Measurements from ENCODE around the gene HELZ2.
"Not testable (repeated sequence)": the region's sequence is repeated elsewhere in the genome, so short reads cannot be mapped to it uniquely, and the experiment has no call there.

HELZ2 gene

GRCh38 chr20:63578224-63579016, 4.4 kb upstream of the HELZ2 start:
- no peaks in the 10 kb centered on the region for H3K36me3 ChIP-seq (ENCODE audit: control insufficient read depth in 2 of 2, insufficient read depth in 2 of 2, low read length in 2 of 2)
- H3K4me3 ChIP-seq (ENCODE audit: low read length in 2 of 2): no peak overlapping the region
- no peak overlapping the region for H3K27ac ChIP-seq (ENCODE audit: low read depth in 2 of 2, low read length in 2 of 2)
- no peaks in the 10 kb centered on the region for H3K9me3 ChIP-seq (ENCODE audit: control insufficient read depth in 2 of 2, low read length in 2 of 2)
- peaks cover 7 to 10% of the 10 kb centered on the region in 2 donors for H3K27me3 ChIP-seq (ENCODE audit: control insufficient read depth in 2 of 2, insufficient read depth in 2 of 2, low read length in 2 of 2)
- no peak overlapping the region for H3K9ac ChIP-seq (ENCODE audit: low read depth in 1 of 2, low read length in 2 of 2)
- peaks cover 2 to 6% of the 10 kb centered on the region in 2 donors for H3K4me1 ChIP-seq (ENCODE audit: control insufficient read depth in 2 of 2, insufficient read depth in 2 of 2, low read length in 2 of 2)

DNA sequence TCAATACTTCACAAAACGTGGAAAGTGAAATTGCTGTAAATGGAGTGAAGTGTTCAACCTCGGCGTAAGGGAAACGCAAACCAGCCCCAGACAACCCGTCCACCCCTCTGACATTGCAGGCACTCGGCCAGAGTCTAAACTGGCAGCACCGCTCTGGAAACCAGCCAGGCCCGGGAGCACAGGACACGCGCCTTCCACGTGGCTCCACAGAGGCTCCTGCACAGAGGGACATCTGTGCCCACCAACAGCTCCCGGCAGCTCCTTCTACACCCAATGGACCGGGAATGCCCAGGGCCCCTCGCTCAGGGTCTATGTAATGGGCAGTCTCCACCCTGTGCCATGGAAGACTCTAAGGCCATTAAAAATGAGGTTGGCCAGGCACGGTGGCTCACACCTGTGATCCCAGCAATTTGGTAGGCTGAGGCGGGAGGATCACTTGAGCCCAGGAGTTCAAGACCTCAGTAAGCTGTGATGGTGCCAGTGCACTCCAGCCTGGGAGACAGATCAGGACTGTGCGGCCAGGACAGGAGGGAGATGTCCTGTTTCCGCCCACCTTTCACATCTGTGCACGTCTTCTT, 3.4 kb upstream of the HELZ2 start:
- Histone ChIP-seq H3K9ac (ENCODE audit: low read depth in 1 of 2, low read length in 2 of 2) (no peak overlapping the region), H3K9me3 (ENCODE audit: control insufficient read depth in 2 of 2, low read length in 2 of 2) (no peaks in the 10 kb centered on the region), H3K36me3 (ENCODE audit: control insufficient read depth in 2 of 2, insufficient read depth in 2 of 2, low read length in 2 of 2) (no peaks in the 10 kb centered on the region), H3K27me3 (ENCODE audit: control insufficient read depth in 2 of 2, insufficient read depth in 2 of 2, low read length in 2 of 2) (peaks cover 7 to 10% of the 10 kb centered on the region in 2 donors), H3K27ac (ENCODE audit: low read depth in 2 of 2, low read length in 2 of 2) (no peak overlapping the region), H3K4me1 (ENCODE audit: control insufficient read depth in 2 of 2, insufficient read depth in 2 of 2, low read length in 2 of 2) (peaks cover 6 to 10% of the 10 kb centered on the region in 2 donors), H3K4me3 (ENCODE audit: low read length in 2 of 2) (no peak overlapping the region)

DNA sequence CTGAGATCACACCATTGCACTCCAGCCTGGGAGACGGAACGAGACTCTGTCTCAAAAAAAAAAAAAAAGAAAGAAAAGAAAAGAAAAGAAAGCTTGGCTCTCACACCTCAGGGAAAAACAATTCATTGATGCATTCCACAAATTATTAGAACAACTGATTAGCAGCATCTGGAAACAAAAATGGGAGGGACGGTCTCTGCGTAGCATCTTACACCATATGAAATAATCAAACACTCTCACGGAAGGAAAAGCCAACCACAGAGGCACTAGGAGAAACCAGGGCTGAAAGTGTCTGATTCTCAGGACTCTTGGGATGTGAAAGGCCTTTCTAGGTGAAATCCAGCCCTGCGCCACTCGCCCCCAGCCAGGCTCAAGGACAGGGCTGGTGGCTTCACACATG, 2.3 kb upstream of the HELZ2 start:
- no peak overlapping the region for H3K27ac ChIP-seq (ENCODE audit: low read depth in 2 of 2, low read length in 2 of 2)
- H3K9ac ChIP-seq (ENCODE audit: low read depth in 1 of 2, low read length in 2 of 2): no peak overlapping the region
- no peak overlapping the region for H3K4me3 ChIP-seq (ENCODE audit: low read length in 2 of 2)
- H3K36me3 ChIP-seq (ENCODE audit: control insufficient read depth in 2 of 2, insufficient read depth in 2 of 2, low read length in 2 of 2): no peaks in the 10 kb centered on the region
- no peaks in the 10 kb centered on the region for H3K9me3 ChIP-seq (ENCODE audit: control insufficient read depth in 2 of 2, low read length in 2 of 2)
- peaks cover 7 to 10% of the 10 kb centered on the region in 2 donors for H3K27me3 ChIP-seq (ENCODE audit: control insufficient read depth in 2 of 2, insufficient read depth in 2 of 2, low read length in 2 of 2)
- peaks cover 6 to 10% of the 10 kb centered on the region in 2 donors for H3K4me1 ChIP-seq (ENCODE audit: control insufficient read depth in 2 of 2, insufficient read depth in 2 of 2, low read length in 2 of 2)

DNA sequence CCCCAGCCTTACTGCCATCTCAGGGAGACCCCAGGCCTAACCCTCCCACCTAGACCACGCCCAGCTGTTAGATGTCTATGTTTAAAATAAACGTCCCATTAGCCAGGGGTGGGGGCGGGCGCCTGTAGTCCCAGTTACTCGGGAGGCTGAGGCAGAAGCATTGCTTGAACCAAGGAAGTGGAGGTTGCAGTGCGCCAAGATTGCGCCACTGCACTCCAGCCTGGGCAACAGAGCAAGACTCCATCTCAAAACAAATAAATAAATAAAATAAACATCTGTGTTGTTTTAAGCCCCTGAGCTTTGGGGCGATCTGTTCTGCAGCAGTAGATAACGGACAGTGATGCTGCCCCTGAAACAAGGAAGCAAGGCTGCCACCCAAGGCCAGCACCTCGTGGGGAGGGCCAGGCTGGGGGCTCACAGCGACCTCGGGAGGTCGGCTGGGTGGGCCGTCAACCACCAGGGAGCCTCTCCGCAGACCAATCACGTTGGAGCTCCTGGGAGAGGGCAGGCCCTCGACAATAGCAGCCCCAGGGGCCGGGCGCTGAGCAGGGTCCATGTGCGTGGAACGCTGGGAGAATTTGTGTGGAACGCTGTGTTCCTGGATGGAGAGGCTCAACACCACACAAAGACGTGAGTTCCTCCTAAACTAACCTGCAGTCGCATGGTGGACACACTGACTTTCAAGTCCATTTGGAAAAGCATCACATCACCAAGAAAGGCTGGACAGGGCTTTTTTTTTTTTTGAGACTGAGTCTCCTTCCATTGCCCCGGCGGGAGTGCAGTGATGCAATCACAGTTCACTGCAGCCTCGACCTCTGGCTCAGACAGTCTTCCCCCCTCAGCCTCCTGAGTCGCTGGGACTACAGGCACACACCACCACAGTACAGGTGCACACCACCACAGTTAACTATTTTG, 1.0 kb upstream of the HELZ2 start:
- H3K27me3 ChIP-seq (ENCODE audit: control insufficient read depth in 2 of 2, insufficient read depth in 2 of 2, low read length in 2 of 2): peaks cover 5 to 10% of the 10 kb centered on the region in 2 donors
- H3K4me3 ChIP-seq (ENCODE audit: low read length in 2 of 2): no peak overlapping the region
- no peaks in the 10 kb centered on the region for H3K9me3 ChIP-seq (ENCODE audit: control insufficient read depth in 2 of 2, low read length in 2 of 2)
- H3K4me1 ChIP-seq (ENCODE audit: control insufficient read depth in 2 of 2, insufficient read depth in 2 of 2, low read length in 2 of 2): peaks cover 6 to 10% of the 10 kb centered on the region in 2 donors
- H3K27ac ChIP-seq (ENCODE audit: low read depth in 2 of 2, low read length in 2 of 2): no peak overlapping the region
- H3K9ac ChIP-seq (ENCODE audit: low read depth in 1 of 2, low read length in 2 of 2): peak overlapping the region in 1 of 2 donors; percentile 88
- no peaks in the 10 kb centered on the region for H3K36me3 ChIP-seq (ENCODE audit: control insufficient read depth in 2 of 2, insufficient read depth in 2 of 2, low read length in 2 of 2)

DNA sequence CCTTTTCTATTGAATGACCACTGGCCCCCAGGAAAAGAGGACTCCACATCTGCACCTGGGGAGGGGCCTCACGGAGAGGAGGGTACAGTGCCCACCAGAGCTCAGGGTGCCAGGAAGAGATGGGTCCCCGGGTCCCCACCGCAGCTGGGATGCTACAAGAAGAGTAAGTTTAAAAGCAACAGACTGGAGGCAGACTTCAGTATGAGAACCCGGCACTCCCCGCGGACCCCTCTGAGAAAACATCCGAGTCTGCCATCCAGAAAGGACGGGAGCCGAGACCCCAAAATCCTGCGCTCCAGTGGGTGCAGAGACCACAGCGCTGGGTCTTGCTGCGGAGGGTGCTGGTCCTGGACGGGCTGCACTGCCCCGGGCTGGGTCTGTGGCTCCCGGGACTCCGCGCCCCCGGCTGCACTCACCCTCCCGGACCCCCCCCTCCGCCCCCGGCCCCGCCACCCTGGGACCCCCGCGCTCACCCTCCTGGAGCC, 350 bp downstream of the HELZ2 start:
- peak overlapping the region; percentile 85 to 89 for H3K4me3 ChIP-seq (ENCODE audit: low read length in 2 of 2)

DNA sequence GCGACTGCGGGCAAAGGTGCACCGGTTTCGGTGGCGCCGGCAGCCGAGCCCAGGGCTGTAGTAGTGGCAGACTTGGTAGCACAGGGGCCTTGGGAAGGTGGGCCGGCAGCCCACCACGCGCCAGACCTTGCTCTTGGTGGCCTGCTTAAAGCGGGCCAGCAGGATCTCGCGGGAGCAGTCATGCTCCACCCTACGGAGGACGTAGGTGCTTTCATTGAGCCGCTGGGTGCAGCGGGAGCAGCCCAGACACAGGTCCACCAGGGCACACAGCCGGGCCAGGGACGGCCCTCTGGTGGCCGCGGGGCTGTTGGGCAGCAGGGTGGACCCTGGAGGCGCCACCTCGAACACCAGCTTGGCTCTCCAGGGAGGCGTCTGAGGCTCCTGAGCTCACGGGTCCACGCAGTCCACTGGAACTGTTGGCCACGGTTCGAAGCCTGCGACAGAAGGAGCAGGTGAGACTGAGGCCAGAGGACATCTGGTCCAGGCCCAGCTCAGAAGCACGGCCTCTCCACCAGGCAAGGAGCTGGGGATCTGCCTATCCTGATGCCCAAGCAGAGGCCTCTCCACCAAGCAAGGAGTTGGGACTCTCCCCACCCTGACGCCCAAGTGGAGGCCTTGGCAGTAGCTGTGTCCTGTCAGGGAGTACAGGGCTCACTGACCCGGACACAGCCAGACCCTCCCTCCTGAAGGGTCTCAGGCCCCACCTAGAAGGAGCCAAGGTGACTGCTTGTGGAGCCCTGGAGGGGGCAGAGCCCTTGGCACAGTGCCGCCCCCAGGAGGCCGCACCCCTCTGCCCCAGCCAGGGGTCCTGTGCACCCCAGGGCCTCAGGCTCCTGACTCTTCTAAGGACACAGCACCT, 1.0 kb downstream of the HELZ2 start:
- peak overlapping the region; percentile 86 to 98 for H3K9ac ChIP-seq (ENCODE audit: low read depth in 1 of 2, low read length in 2 of 2)
- H3K27ac ChIP-seq (ENCODE audit: low read depth in 2 of 2, low read length in 2 of 2): peak overlapping the region; percentile 65 to 74
- peaks cover 6 to 15% of the 10 kb centered on the region in 2 donors for H3K4me1 ChIP-seq (ENCODE audit: control insufficient read depth in 2 of 2, insufficient read depth in 2 of 2, low read length in 2 of 2)
- H3K36me3 ChIP-seq (ENCODE audit: control insufficient read depth in 2 of 2, insufficient read depth in 2 of 2, low read length in 2 of 2): no peaks in the 10 kb centered on the region
- peak overlapping the region; percentile 85 to 89 for H3K4me3 ChIP-seq (ENCODE audit: low read length in 2 of 2)
- H3K27me3 ChIP-seq (ENCODE audit: control insufficient read depth in 2 of 2, insufficient read depth in 2 of 2, low read length in 2 of 2): peaks cover 0 to 5% of the 10 kb centered on the region in 2 donors
- H3K9me3 ChIP-seq (ENCODE audit: control insufficient read depth in 2 of 2, low read length in 2 of 2): no peaks in the 10 kb centered on the region

More for the DNA sequence above, 350 bp downstream of the HELZ2 start:
- H3K27me3 ChIP-seq (ENCODE audit: control insufficient read depth in 2 of 2, insufficient read depth in 2 of 2, low read length in 2 of 2): peaks cover 0 to 10% of the 10 kb centered on the region in 2 donors
- peak overlapping the region; percentile 65 to 74 for H3K27ac ChIP-seq (ENCODE audit: low read depth in 2 of 2, low read length in 2 of 2)
- no peaks in the 10 kb centered on the region for H3K36me3 ChIP-seq (ENCODE audit: control insufficient read depth in 2 of 2, insufficient read depth in 2 of 2, low read length in 2 of 2)
- H3K9me3 ChIP-seq (ENCODE audit: control insufficient read depth in 2 of 2, low read length in 2 of 2): no peaks in the 10 kb centered on the region
- peaks cover 6 to 13% of the 10 kb centered on the region in 2 donors for H3K4me1 ChIP-seq (ENCODE audit: control insufficient read depth in 2 of 2, insufficient read depth in 2 of 2, low read length in 2 of 2)
- H3K9ac ChIP-seq (ENCODE audit: low read depth in 1 of 2, low read length in 2 of 2): peak overlapping the region; percentile 86 to 98

DNA sequence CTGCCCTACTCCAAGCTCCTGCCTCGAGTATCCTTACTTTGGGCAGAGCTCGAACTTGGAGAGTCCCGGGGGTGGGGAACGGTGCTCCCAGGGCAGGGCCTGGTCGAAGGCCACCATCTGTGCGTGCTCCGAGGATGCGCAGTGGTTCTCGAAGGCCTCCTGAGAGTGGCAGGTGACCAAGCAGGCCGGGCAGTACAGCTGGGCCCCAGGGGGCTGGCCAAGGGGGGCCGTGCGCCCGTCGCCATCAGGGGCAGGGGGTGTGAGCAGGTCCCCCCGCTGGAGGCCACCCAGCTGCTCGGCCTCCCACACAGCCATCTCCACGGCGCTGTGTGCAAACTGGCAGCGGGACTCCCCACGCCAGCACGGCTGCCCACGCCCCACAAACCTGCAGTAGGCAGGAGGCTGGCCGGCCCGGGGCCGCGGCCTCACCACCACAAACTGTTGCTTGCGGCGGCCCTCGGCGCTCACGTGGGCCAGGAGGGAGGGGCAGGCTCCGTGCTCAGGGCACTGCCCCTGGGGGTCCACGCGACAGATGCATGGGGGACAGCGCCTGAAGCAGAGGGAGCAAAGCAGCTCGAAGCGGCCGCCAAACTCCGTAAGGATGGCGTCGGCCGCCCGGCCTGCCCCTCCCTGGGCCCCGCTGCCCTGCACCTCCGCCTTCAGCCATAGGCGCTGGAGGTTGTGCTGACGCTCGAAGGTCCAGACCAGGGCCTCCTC, 1.8 kb downstream of the HELZ2 start:
- no peaks in the 10 kb centered on the region for H3K27me3 ChIP-seq (ENCODE audit: control insufficient read depth in 2 of 2, insufficient read depth in 2 of 2, low read length in 2 of 2)
- H3K36me3 ChIP-seq (ENCODE audit: control insufficient read depth in 2 of 2, insufficient read depth in 2 of 2, low read length in 2 of 2): no peaks in the 10 kb centered on the region
- no peaks in the 10 kb centered on the region for H3K9me3 ChIP-seq (ENCODE audit: control insufficient read depth in 2 of 2, low read length in 2 of 2)
- H3K4me1 ChIP-seq (ENCODE audit: control insufficient read depth in 2 of 2, insufficient read depth in 2 of 2, low read length in 2 of 2): peaks cover 6 to 15% of the 10 kb centered on the region in 2 donors
- H3K4me3 ChIP-seq (ENCODE audit: low read length in 2 of 2): no peak overlapping the region
- H3K27ac ChIP-seq (ENCODE audit: low read depth in 2 of 2, low read length in 2 of 2): no peak overlapping the region
- H3K9ac ChIP-seq (ENCODE audit: low read depth in 1 of 2, low read length in 2 of 2): no peak overlapping the region

- not testable (repeated sequence) for H3K27me3 ChIP-seq (ENCODE audit: control insufficient read depth in 2 of 2, insufficient read depth in 2 of 2, low read length in 2 of 2); H3K9me3 ChIP-seq (ENCODE audit: control insufficient read depth in 2 of 2, low read length in 2 of 2); H3K27ac ChIP-seq (ENCODE audit: low read depth in 2 of 2, low read length in 2 of 2); H3K4me3 ChIP-seq (ENCODE audit: low read length in 2 of 2); H3K9ac ChIP-seq (ENCODE audit: low read depth in 1 of 2, low read length in 2 of 2); H3K36me3 ChIP-seq (ENCODE audit: control insufficient read depth in 2 of 2, insufficient read depth in 2 of 2, low read length in 2 of 2)
- H3K4me1 ChIP-seq (ENCODE audit: control insufficient read depth in 2 of 2, insufficient read depth in 2 of 2, low read length in 2 of 2): peaks cover 6 to 15% of the 10 kb centered on the region in 2 donors
These were observed 3.0 kb downstream of the HELZ2 start for GRCh38 chr20:63571087-63571478.
